HG02840 (cell line): ENCODE data around the gene RAI1.

ENCODE experiments used
- ATAC-seq: cut with Tn5 transposase; IDR thresholded peaks from one replicate; pipeline ENCODE4 v1.9.1; 2021; ENCODE audit warnings: mild to moderate bottlenecking, moderate library complexity, moderate number of reproducible peaks; ENCODE audit not compliant: unreplicated experiment, low FRiP score

Gene RAI1

DNA sequence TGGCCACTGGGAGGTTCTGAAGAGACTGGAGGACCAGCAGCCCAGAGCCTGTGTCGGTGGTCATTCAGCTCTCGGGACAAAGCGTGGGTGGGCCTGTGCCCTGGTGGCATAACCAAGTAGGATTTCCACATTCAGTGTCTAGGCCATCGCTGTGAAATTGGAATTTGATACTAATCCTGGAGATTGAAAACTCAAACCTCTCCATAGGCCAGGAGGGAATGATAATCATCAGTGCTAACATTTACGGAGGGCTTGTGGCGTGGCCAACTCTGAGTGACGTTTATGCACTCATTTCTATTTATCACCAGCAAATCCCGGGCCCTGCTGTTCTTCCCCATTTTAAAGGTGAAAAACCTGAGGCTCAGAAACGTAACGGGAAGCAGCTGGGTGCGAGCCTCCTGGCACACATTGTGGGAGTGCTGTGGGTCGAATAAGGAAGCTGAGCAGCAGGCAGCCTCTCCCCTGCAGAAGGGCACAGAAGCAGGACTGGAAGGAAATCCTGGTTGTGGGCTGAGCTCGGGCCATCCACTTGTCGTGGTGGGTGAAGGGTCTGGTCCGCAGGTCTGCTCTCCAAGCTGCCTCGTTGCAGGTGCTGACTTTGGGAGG is 33.1 kb downstream of the RAI1 start:
- no peak for ATAC-seq

DNA sequence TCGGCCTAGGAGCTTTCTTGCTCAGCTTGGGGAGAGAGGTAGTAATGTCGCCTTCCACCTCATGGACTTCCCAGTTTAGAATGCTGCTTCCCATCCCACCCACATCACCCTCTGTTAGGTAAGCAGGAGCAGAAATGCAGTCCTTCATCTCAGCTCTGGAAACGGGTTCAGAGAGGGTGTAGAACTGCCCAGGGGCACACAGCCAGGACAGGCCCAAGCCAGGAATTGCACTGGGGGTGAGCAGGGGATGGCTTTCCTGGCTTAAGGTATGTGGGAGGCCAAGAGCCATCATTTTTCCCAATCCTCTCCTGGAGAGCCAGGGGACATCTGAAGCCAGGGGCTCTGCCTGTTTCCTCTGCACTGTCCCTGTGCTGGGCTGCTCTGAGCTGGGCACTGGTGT is 33.6 kb downstream of the RAI1 start:
- no peak for ATAC-seq

DNA sequence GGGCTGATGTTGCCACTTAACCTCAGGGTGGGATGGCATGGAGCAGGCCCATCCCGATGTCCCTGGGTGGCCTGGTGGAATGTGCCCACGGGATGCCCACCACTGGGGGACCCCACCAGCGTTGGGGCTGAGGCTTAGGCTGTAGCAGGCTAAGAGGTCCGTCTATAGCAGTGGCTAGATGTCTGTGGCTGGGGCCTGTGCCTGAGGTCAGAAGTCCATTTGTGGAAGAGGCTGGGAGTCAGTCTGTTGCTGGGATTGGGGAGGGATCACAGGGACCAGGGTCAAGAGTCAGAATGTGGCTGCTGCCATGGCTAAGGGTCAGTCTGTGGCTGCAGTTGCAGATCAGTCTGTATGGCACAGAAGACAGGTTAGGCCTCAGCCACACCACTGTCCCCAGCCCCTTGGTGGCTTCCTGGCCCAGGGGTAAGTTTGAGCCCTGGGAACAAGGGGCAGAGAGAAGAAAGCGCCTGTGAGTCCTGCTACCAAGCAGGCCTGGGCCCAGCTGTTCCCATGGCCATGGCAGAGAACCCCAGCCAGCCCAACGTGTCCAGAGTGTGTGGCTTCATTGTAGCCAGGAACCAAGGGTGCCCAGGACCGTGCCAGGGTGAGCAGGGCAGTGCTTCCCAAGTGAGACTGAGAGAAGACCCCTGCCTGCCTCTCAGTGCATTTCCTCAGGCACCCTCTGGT is 35.7 kb downstream of the RAI1 start:
- ATAC-seq = no peak

DNA sequence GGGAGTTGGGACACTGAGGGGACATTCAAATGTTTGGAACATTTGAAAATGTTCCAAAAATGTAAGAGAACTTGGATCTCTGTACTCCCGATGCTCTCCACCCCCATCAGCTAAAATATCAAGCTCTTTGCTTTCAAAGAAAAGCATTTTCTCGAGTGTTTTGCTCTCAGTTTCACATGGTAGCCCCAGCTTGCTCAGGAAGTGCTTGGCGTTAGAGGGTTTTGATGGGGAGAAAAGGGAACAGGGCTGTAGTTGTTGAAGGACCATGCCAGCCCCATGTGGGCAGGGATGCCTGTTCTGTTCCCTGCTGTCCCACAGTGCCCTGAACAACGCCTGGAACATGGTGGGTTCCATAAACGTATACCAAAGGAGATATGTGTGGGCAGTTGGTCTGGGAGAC is 37.0 kb downstream of the RAI1 start:
- ATAC-seq = no peak

DNA sequence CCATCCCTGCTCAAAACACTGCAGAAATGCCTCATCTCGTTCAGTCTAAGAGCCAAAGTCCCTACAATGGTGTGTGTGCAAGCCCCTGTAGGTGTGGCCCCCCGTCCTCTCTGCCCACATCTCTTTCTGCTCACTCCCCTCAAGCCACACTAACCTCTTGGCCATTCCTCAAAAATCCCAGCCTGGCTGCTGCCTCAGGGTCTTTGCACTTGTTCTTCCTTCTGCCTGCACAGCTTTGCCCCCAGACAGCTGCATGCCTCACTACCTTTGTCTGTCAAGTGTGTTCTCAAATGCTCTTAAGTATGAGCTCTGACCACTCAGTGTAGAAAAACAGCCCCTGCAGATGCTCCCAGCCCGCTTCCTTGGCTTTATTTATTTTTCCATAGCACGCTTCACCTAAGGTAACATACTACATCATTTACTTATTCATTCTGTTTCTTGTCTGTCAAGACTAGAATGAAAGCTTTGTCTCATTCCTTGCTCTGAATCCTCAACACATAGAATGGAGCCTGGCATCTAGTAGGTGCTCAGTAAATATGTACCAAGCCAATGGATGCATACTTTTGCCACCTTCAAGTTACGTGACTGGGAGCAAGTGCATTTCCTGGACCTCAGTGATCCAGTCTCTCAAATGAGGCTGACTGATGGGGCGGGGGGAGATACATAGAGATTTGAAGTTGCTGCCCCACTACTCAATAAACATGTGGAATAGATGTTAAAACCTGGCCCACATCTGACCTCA is 38.1 kb downstream of the RAI1 start:
- ATAC-seq = no peak

DNA sequence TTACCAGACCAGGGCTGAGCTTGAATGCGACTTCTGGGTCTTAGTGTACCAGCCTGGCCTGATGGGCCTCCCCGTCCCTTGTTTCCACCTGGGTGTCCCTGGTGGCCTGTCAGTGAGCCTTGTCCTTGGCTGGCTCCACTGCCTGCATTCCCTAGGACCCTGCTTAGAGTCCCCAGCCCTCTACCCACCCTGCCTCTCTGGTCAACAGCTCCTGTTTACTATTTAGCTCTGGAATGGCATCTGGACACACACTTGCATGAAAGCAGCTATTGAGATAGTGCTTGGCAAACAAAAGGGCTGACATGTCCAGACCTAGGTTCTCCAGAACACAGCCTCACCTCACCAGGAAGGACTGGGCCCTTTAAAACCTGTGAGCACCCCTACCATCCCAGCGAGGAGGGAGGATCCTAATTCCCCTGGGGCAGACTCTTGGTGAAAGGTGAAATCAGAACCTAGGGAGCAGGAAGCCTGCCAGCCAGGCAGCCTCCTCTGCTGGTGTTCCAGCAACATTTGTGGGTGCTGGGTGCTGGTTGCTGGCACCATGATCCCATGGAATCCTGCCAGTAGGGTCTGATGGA is 38.8 kb downstream of the RAI1 start:
- no peak for ATAC-seq

DNA sequence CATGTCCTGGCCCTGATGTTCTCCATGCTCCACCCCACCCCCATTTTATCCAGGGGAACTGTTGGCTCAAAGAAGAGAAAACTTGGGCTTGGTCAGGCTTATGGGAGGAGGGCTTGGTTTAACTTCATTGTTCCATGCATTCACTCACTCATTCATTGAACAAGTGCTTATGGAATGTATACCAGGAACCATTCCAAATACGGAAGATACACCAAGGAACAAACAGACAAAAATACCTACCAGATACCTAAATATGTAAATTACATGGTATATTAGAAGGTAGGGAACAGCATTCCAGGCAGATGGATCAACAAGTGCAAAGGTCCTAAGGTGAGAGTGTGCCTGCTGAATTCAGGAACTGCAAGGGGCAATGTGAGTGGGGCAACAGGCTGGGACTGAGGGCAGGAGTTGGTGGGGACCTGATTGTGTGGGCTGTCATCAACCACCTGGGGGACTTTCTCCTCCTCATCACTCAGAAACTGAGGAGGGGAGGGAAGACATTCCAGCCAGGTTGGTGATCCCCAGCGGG is 39.9 kb downstream of the RAI1 start:
- no peak for ATAC-seq

DNA sequence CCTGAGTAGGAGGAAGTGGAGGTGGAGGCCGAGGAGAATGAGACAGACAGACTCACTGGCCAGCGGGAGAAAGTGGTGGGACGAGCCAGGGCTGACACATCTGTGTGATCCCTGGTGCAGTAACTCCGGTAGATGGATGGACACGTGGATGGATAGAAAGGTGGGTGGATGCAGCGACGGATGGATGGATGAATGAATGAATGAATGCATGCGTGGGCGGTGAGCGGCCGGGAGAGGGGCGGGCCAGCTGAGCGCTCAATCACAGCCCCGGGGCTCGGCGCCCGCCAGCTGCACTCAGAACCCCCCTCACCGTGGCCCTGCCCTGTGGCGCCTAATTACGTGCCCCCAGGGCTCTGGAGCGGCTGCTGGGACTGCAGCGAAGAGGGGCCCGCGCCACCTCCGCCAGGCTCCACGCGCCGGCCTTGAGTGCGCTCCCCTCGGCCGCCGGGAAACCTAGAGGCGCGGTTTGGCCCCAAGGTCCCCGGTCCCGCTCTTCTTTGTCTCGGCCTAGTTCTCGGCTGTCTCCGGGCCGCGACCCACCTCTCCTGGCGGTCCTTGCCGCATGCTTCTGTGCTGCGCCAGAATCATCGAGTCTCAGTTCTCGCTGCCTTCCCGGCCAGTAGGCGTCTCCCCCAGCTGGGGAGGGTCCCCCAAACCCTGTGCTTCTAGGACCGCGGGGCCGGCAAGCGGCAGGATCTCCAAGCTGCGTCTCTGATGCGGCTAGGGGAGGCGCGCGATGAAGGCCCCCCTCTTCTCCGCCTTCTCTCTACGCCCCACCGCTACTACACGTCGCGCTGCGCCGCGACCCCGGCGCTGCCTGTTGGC is 41.0 kb downstream of the RAI1 start:
- no peak for ATAC-seq

DNA sequence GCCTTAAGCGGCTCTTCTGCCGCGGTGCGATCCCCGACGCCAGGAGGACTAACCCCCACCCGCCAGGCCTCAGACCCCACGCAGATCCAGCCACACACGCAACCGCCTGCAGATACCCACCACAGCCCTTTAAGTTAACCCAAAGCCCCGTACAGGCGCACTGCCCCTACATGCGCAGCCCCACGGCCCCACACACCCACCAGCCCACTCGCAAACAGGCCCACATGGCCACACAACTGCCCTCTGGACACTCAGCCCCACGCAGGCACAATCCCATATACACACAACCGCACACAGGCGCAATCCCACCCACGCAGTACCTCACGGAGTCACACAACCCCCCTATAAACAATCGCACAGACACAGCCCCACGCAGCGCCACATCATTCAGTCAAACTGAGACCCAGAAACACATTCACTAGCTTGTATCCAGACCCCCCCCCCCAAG is 41.7 kb downstream of the RAI1 start:
- ATAC-seq = no peak

DNA sequence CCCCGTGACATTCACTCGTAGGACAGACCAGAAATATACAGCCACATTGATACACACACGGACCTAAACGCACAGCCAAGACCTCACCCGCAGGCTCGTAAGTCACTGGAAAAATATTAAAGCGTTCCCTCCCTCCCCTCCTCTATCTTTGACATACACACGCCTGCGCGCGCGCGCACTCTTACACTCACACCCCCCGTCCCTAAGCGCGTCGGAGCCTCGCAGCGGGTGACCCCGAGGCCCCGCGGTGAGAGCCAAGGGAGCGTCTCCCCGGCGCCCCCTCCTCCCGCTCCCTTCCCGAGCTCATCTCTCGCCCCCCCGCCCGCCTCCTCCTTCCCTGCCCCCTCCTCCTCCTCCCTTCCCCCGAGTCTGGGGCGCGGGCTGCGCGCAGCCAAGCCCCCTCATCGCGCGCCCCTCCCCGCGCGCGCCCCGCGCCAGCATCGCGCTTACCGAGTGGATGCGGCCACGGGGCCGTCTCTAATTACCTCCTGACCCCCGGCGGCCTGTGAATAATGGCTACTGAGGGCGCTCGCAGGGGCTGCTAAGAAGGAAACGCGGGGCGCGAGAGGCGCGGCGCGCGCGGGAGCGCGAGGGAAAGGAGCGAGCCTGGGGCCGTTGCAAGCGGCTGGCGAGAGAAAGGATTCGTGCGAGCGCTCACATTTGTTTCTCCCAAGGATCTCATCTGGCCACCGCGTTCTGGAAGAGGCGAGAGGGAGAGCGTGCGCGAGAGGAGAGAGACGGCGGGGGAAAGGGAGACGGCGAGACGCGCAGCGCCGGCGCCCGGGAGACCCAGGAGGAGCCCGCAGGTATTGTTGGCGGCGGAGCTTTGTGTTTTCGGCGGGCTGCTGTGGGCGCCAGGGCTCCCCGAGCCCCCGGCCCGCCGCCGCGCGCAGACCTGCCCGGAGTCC is 42.4 kb downstream of the RAI1 start:
- no peak for ATAC-seq

DNA sequence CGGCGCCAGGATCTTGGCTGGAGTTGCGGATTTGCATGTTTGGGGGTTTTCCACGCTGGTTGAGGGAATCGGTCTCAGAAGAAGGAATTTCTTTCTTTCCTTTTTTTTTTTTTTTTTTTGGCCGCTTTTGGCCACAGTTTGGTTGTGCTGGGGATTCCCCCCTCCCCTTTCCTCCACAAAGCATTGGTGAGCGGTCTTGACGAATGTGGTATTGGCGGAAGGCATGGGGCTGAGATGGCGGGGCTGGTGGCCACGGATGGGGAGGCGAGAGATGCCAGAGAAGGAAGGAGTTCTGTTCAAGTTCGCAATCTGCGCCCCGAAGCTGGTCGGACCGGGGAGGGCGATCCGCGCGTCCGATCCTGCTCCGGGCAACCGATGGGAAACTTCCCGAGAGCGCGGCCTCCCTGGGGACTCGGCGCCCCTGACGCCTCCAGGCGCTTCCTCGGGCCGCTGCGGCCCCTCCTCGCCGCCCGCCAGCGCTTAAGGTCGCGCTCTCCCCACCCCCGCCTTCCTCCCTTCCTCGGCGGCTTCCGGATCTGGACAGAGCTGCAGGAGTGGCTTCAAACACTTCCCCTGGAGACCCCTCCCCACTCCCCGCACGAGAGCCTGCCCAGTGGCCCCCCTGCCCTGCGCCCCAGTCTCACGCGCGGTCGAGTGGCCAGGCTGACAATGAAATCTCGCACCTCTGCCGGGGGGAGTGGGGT is 43.2 kb downstream of the RAI1 start:
- ATAC-seq = no peak

DNA sequence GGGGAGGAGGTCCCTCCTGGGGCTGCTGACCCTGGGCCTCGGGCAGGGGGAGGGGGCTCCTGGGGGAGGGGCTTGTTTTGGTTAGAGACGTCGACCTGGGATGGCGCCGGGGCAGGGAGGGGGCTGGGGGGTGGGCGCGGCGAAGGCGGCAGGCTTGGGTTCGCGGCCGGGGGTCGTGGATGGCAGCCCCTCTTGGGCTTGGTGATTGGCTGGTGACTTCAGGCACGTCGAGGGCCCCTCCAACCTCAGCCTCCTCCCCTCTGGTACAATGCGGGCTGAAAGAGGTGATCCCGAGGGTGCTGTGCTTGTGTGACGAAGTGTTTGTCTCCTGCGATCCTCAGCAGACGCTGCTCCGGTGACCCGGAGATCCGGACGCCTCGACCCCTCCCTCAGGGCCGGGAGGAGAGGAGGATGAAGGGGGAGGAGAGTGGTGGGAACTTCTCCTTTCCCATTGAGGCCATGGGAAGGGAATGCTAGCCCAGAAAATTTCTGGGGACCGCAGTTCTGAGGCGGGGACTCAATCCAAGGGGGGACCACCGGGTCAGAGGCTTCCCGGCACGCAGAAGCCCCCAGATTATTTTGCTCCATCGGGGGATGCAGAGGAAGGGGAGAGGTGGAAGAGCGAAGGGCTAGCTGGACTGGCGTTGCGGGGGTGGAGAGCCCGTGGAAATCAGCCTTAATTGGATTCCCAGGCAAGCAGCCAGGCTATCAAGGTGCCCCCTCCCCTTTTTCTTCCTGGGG is 43.9 kb downstream of the RAI1 start:
- no peak for ATAC-seq

DNA sequence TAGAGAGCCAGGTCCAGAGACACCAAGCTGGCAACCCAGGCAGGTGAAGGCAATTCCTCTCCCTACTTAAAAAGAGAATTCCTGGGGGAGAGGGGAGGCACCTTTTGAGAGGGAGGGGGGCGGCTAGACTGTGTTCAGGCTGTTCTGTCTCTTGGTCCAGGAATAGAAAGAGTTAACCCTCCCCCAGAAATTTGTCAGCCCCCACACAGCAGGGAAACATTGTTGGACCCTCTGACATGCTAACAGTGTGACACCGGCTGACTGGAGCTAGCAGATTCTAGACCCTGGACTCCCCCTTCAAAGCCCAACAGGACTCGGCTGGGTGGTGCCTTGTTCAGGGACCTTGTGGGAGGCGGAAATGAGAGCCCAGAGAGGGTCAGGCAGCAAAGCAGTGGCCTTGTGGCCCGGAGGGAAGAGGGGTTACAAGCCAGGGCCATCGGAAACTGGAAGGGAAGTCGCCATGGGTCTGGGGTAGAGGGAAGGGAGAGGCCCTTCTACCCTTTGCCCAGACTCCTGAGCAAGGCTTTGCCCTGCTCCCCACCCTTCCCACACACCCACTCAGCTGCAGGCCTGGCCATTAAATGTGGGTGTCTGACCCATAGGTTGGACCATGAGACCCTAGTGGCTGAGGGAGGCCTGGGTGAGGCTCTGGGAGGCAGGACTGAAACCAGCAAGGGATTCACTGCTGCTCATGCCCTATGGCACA is 44.6 kb downstream of the RAI1 start:
- no peak for ATAC-seq

DNA sequence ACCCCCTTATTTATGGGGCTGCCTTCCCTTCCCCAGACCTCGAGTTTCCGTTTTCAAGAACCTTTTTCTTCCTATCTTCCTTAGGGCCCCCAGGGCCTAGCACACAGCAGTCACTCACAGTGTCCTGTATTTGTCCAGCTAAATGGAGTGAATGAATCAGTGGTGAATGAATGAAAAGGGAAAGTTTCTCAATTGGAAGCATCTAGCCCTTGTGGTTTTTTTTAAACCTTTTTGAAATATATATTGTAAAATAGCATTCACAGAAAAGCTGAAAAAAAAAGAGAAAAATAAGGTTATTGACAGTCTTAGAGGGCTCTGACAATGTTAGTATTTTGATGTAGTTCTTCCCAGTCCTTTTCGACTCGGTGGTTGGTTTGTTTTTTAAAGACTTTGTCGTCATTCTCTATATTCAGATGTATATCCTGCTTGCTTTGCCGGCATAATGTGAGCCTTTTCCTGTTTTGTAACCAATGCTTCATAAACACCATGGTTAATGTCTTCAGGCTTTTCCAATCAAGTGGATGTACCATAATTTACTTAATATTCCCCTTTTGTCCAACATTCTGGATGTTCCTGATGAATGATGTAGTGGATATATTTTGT is 45.3 kb downstream of the RAI1 start:
- no peak for ATAC-seq

DNA sequence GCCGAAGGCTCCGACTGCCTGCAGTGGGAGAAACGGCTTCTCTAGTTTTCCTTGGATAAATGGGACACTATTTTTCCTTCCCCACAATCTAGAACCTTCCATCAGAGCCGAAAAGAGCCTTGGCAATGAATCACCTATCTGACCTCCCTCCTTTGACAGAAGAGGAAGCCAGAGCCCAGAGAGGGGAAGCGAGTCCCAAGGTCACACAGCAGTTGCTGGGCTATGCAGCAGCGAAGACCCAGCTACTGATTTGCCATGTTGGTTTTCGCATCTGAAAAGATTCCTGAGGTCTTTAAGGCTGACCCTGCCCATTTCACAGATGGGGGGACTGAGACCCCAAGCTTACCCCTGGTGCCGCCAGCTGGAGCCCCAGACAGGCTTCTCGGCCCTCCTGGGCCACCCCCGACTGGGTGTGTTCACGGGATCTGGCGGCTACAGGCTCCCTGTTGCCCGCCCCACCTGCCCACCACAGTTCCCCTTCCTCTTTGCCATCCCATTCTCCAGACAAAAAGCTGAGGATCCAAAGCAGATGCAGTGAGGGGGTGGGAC is 45.9 kb downstream of the RAI1 start:
- no peak for ATAC-seq

DNA sequence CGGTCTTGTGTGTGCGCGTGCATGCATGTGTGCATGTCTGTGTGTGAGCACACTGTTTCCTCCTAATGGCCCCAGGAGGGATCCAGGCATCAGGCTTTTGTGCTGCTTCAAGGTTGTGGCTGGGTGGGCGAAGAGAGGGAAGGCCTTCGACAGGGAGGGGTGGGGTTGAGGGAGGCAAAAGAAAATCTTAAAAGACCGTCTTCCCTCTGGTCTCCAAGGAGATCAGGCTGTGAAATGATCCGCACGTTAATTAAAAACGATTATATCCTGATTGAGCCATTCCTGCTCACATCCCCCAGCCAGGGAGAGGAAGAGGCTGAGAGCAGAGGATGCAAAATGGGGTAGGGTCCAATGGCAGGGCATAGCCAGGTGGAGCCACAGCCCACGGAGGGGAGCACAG is 46.9 kb downstream of the RAI1 start:
- ATAC-seq = no peak
